RKO (cell line): Measurements from ENCODE around the gene EFCC1.

Experiments used
- DNase-seq: peaks from one replicate; pipeline ENCODE4 v3.0.0-alpha.2; 2016; ENCODE audit warnings: low spot score

The EFCC1 gene

DNA sequence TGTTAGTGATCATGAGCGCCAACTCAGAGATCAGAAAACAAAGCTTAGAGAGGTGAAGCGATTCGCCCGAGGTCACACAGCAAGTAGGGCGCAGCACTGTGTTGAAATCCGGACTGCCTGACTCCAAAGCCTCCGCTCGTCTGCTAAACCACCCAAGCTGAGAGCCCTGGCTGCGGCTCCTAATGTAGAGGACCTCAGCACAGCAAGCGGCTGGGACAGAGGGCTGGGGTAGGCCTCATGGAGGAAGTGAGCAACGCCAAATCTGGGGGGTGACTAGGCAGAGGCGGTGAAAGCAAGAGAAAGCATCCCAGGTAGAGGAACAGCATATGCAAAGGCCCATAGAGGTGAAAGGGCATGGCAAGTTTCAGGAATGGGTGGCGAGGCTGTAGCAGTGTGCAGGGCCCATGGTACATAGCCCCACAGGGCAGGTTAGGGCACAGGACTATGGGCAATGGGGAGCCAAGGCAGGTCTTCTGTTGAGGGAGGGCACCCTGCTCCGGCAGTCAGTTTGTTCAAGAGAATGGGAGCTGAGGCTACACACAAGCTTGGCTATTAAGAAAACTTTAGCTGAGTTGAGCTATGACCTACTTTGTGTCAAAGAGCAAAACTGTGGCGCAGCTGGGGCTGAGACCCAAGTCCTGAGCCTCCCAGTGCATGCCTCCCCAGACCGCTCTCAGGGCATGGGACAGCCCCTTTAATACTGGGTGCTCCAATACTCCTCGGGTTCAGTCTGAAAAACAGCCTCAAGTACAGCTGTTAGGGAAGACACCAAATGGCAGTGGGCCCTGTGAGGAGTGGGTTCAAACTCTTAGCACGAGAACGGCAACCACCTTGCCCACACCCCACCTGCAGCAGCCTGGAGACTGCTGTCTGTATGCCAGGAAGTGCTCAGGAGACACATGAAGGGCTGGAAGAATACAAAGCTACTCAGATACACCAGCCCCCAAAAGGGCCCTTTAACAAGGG lies 6.2 kb upstream of the EFCC1 start:
- DNase-seq, result no peak

DNA sequence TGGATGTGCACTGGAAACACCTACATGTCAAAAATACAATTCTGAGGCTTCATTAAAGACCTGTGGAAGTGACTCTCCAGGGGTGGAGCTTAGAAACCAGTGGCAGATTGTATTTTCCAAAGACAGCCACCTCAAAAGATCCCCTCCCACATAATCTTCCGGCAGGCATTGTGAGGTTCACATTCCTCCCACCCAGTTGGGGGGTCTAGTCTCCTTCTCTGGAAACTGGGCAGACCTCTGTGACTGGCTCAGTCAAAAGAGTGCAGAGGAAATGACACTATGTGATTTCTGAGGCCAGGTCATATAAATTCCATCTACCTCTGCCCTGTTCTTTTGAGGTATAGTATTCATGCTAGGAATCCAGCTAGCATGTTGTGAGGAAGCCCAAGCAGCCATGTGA lies 5.4 kb upstream of the EFCC1 start:
- no peak for DNase-seq

DNA sequence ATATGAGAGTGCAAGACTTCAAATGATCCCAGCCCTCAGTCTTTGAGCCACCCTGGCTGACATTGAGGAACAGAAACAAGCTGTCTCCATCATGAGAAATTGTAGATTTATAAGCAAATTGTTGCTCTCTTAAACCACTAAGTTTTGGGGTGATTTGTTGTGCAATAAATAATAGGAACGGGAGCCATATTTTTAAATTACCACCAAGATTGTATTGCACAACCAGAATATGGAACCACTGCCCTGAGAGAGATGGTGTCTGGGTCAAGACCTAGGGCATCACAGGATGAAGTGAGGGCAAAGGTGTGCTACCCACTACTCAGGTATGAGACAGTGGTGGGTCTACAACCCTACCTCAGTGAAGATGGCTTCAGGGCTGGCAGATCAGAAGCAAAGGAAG lies 4.9 kb upstream of the EFCC1 start:
- DNase-seq, result no peak

DNA sequence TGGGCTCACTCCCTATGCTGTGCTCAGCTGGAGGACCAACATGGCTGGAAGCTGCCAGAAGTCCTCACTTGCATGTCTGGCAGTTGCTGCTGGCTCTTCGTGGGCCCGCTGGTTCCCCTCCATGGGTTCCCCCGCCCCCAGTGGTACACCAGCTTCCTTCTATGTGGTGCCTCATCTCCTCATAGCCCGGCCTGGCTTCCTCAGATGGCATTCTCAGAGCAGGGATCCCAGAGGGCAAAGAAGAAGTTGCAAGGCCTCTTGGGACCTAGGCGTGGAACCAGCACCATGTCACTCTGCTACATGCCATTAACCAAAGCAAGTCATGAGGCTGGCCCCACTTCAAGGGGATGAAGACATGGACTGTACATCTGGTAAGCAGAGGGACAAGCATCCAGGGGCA lies 4.4 kb upstream of the EFCC1 start:
- no peak for DNase-seq

DNA sequence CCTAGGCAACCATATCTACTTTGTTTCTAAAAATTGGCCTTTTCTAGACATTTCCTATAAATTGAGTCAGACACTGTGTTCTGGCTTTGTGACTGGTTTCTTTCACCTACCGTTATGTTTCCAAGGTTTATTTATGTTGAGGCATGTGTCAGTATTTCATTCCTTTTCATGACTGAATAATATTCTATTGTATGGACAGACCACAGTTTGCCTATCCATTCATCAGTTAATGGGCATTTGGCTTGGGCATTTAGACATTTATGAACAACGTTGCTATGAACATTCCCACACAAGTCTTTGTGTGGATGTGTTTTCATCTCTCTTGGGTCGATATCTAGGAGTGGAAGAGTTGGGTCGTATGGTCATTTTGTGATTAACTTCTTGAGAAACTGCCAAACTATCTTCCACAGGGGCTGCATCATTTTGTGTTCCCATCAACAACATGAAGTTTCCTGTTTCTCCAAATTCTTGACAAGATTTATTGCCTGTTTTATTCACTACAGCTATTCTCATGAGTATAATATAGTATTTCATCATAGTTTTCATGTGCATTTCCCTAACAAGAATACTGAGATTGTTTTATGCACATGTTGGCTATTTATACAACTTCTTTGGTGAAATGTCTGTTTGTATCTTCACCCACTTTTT lies 3.5 kb upstream of the EFCC1 start:
- no peak for DNase-seq

DNA sequence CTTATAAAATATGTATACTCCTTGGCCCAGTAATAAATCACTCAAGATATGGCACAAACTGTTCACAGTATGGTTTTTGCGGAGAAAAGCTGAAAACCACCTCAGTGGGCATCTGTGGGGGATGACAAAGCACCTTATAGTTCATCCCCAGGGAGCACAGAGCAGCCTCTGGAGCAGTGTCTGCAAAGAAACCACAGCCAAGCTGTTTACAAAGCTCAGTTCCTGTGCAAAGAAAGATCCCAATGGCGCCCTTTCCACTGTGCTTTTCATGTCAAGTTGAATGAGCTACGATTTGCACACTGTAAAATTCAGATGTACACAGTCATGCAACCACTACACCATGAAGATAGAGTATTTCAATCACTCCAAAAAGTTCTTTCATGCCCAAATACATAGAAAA lies 2.5 kb upstream of the EFCC1 start:
- DNase-seq, result no peak

DNA sequence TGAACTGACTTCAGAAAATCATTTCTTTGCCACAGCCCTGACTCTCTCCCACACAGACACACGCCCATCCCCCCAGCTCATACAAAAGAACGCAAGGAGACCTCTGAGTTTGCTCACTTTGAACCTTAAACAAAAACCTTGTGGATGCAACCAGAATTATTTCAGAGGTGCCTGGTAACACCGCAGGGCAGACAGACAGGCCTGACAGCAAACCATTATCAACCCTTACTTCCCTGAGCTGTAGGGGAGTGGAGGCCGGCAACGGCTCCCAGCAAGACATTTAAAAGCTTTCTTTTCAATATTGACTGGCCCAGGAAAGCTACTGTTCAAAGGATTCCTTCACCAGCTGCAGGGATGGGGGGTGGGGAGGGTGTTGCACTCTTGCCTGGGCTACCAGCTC lies 2.0 kb upstream of the EFCC1 start:
- no peak for DNase-seq

DNA sequence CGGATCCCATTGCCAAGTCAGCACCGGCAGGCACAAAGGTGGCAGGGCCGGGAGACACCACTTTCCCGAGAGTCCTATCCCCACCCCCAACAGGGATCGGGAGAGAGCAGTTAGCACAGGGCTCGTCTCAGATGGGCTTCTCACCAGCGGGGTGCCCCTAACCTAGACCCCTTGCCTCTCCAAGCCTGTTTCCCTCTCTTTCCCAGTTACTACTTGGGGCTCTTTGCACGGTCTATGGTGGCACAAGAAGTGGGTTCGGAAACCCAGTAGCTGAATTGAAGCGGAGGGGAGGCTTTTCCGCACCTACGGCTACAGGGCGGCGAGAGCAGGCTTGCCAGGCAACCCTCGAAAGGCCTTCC lies 383 bp upstream of the EFCC1 start:
- DNase-seq, result no peak

DNA sequence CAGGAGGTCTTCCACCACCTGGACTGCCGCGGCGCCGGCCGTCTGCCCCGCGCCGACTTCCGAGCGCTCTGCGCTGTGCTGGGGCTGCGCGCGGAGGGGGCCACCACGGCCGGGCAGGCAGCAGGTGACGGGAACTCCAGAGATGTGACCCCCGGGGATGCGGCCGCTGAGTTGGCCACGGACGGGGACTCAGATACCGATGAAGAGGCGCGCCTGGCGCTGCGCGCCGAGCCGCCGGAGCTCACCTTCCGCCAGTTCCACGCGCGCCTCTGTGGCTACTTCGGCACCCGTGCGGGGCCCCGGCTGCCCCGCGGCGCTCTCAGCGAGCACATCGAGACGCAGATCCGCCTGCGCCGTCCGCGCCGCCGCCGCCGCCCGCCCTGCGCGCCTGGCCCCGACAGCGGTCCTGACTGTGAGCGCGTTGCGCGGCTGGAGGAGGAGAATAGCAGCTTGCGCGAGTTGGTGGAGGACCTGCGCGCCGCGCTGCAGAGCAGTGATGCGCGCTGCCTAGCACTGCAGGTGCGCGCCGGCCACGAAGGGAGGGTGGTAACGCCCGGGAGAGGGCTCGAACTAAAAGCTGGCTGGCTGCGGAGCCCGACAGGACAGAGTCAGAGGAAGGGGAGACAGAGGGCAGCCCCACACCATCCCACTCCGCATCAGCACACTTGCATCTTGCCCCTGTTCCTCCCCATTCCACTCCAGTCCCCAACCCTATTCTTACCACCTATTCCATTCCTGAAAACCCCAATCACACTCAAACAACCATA lies 885 bp downstream of the EFCC1 start:
- no peak for DNase-seq

DNA sequence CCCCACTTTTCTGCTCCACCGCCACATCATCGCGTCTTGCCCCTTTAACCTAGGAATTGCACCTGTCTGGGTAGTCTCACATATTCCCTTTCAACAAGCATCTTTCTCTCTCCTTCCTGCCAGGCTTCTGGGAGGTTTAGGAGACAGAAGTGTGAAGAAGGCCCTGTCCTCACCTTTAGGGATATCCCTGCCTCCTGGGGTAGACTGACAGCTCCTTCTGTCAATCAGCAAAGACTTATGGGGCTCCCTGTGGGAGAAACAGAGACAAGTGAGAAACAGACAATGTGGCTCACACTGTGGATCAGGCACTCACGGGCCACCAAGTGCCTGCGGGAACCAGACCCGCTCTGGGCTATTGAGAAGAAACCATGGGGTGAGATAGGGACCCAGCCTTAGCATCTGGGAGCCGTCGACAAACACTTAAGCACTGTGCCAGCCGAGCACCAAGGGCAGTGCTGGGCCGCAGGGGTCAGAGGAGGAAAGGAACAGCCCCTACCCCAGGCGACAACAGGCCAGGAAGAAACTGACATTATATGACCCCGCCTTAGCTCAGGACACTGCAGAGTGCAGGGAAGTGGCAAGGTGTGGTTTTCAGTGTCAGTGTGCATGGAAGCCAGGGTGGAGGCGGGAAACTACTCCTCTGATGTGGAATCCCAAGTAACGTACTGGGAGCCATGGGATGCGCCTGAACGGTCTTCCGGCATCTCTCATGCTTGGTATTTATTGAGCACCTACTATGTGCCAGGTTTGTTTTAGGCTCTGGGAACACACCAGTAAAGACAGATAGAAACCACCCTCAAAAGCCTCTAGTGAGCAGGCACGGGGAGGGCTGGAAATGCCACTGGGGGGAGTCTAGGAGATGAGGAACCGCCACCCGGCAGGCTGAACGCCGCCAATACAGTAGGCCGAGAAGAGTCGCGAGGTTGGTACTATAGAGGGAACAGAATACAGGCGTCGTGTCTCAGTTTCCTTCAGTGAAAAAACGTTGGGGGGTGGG lies 1.8 kb downstream of the EFCC1 start:
- no peak for DNase-seq

DNA sequence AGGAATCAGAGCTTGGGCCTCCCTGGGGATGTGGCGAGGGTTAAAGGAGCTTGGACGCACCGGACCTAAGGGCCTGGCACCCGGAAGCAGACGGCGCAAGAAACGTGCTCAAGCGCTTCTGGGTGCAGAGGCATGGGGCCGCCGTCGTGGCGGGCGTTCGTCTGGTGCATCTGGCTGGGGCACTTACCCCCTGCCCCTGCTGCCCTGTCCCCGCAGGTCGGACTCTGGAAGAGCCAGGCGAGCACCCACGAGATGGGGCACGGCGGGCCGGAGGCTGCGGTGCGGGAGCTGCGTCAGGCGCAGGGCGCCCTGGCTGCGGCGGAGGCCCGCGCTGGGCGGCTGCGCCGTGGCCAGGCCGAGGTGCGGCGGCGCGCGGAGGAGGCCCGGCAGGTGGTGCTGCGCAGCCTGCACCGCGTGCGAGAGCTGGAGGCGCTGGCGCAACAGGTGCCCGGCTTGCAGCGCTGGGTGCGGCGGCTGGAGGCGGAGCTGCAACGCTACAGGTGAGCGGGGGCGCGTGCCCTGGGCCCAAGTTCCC lies 2.5 kb downstream of the EFCC1 start:
- DNase-seq, result no peak

DNA sequence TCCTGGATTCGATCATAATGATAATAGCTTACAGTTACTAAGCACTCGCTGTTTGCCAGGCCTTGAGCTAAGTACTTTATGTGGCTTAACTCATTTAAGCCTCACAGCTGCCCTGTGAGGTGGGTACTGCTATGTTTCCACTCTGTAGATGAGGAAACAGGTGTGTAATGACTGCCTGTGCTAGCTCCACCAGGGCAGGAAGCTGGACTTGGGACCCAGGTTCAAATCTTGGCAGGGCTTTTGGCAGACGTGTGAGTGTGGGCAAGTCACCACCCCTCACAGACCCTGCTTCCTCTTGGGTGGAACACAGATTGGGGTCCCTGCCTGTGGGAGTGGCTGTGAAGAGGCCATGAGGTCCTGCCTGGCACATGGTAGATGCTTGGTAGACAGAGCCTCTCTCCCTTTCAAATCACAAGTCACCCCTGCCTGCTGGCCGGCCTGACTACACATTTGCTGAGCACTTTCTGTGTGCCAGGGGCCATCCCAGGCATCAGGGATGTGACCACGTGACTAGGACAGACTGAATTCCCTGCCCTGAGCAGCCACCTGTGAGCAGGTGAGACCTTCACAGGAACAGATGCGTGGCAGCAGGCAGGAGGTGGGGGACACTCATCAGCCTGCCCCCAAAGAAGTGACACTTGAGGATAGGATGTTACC lies 3.7 kb downstream of the EFCC1 start:
- DNase-seq, result no peak

DNA sequence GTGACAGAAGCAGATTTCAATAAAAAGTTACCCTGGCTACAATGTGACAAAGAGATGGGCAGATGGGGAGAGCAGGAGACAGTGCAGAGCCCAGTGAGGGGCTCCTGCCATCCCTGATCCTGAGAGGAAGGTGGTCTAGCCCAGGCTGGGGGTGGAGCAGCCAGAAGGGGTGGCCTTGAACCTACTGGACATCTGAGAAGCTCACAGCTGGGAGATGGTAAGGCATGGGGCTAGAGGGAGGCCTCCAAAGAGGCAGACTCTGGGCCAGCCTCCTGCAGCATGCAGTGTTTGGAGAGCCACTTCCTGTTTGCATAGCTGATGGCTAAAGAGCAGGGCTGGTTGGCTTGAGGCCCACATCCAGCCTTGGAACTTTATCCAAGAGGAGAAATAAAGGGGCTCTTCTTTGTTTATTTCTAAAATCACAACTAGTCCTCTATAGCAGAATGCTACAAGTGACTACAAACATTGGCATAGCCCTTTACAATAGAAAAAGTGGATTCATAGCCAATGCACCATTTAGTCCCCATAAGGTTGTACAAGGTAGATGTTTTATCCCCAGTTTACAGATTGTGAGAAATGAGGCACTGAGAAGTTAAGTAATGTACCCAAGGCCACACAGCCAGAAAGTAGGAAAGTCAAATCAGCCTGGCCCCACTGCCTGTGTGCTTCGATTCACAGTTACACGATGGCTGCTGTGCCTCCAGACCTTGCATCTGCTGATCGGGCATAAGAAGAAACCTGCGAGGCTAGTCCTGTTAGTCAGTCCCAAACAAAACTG lies 4.6 kb downstream of the EFCC1 start:
- DNase-seq, result no peak

DNA sequence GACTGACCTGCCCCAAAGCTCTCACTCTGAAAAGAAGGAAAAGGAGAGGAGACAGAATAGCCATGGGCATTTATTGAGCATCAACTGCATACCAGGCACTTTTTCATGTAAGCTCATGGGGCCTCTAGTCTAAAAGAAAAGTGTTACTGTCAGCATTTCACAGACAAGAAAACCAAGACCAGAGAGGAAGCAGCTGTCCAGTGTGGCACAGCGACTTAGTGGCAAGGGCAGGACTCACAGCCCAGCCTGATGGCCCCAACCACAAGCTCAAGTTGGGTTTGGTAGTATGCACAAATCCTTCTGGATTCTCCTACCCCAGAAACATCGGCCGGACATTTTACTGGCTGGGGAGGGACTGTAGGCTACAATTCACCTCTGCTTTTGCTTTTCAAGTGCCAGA lies 5.8 kb downstream of the EFCC1 start:
- no peak for DNase-seq

DNA sequence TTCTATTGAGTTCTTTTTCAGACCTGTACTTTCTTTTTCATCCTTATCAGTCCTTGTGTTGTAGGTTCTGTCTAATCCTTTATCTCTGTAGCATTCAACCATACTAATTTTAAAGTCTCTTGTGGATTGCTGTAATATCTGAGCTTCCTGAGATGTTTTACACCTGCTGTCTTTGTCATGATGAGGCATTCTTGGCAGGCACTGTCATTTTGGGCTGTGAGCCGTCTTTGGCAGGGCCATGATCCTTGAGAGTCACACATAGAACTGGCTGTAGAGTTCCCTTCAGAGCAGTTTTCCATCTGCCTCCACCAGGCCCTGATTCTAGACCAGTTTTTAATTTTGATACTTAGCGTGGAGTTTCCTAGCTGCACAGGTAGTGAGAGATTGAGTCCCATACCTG lies 6.7 kb downstream of the EFCC1 start:
- DNase-seq, result no peak

DNA sequence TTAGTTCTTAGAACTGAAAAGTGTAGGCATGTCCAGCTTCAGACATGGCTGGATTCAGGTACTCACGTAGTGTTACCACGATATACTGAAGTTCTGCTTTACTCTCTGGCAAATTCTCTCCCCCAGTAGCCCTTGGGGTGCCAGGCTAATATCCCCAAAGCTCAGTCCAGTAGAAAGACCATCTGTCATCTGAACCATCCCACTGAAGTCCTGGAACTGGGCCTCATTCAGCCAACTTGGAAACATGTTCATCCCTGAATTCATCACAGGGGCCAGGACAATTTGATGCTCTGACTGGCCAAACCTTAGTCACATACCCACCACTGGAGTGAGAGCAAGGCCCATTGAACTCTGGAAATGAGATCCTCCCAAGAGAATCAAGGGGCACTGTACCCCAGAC lies 8.2 kb downstream of the EFCC1 start:
- DNase-seq, result no peak

DNA sequence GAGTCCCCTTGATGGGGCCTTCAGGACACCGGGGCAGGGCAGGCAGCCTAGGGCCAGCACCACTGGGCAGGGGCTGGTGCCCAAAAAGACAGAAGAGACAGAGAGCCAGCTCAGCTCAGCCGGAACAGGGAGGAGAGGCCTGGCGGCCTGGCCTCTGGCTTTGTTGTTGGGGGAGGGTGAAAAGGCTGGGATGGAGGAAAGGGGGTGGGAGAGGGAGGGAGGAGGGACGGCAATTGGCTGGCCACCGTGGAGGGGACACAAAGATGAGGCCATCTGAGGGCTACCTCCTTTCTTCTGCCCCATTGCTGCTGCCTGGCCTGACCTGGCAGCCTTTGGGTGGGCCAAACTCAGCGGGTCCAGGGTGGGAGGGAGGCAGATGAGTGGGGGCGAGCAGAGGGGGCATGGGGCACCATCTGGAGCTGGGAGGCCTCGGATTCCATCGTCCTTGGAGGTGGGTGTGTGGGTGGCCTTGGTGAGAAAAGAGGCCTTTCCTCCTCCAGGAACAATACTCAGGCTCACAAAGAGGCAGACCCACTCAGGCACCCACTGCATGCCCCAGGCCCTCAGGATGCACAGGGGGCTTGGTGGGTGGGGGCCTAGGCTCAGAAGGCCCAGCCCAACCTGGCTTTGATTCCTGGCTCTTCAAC lies 9.3 kb downstream of the EFCC1 start:
- DNase-seq, result no peak

DNA sequence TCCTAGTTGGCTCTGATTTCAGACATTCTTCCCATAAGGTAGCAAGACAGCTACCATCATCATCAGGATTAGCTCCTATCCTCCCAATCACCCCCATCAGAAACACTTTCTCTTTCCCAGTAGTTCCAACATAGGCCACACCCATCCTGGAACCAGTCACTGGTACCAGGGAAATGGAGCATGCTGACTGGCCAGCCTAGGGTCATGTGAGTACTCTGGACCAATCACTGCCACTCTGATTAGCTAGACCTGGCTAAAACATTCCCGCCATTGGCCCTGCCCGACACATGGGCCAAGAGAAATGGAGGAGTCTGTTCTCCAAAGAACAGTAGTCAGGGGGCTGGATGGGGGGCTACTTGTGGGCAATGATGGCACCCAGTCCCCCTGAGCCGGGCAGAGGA lies 12.4 kb downstream of the EFCC1 start:
- DNase-seq, result peak; percentile 19

DNA sequence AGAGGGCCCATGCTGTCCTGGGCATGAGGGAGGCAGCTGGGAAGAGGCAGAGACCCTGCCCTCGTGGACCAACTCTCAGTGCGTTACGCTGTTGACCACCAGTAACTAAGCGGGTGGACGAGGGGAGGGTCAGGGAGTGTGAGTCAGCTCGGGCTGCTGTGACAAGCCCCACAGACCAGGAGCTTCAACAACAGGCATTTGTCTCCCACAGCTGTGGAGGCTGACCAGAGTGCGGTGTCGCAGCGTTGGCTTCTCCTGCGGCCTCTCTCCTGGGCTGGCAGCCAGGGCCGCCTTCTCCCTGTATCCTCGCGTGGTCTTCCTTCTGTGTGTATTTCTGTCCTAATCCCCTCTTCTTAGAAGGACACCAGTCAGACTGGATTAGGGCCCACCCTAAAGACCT lies 13.0 kb downstream of the EFCC1 start:
- no peak for DNase-seq
